Measurements from ENCODE around the gene NSFL1C. TPM values are rescaled to one million over a fixed set of nuclear protein-coding genes. Genes with fewer than 3 reads are reported as not detected.
"Not testable (repeated sequence)": the region's sequence is repeated elsewhere in the genome, so short reads cannot be mapped to it uniquely, and the experiment has no call there.

NSFL1C gene
- total RNA-seq, result 79.3 and 81.3 TPM in 2 replicates

DNA sequence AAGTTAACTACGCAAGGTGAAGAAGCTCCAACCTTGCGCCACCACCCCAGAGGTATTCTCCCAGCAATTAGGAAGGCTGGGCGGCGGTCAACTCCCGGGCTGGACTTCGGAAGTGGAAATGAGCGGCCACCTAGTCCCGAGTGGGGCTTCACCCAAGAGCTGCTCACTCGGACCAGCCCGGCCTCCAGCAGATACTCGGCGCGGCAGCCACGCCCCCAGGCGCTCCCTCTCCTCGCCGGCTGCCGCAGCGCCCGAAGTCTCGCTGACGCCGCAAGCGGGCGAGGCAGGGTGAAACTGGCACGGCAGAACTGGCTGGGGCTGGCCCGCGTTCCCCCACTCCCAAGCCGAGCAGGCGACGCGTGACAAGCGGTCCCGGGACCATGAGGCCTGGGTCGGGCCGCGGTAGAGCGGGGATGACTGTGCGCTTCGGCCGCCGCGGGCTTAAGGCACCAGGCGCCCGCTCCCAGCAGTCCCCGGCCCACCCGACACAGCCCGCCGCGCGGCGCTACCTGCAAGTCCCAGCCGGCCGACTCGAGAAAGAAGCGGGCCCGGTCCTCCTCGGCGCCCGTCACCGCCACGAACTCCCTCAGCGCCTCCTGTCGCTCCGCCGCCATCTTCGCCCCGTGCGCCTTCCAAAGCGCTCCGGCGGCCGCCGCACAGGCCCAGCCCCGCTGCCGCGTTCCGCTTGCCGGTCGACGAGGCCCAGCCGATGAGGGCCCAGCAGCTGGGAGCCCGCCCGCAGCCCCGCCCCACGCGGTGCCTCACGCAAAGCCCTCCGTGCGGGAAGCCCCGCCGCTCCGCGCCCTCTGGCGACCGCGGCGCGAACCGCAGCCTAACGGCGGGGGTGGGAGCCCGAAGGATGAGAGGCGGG lies at the start of gene NSFL1C:
TSS of gene NSFL1C (minus strand) at position 639 of the 871 bp plus-strand sequence. CDS start at position 614, 25 bp downstream.
- intact Hi-C loops (cut with micrococcal nuclease), result loop anchor here (1.0 to 5.0 kb wide), 15 partner anchors 29 to 1186 kb away; partner anchors contain the start of genes CSNK2A1, FAM110A, FKBP1A and NOP56

DNA sequence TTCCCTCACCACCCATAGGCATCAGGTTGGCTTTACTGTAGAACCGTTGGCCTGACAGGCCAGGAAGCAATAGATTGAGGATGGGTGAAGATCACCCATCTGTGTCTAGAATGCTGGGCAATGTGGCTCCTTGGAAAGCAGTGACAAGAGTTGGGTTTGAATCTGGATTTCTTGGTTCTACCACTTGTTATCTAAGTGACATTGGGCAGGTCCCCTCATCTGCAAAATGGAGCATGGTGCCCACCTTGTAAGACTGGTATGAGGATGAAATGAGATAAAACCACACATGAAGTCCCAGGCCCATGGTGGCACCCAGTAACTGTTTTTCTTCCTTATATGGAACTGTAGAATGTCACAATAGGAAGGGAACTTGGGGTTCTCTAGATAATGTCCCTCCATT lies 47.2 kb upstream of the NSFL1C start:
- intact Hi-C loops (cut with micrococcal nuclease), result no loop called here

GRCh38 chr20:1509237-1509636 lies 42.6 kb upstream of the NSFL1C start:
- intact Hi-C loops (cut with micrococcal nuclease), result loop anchor here (1.0 kb wide), 2 partner anchors 225 to 268 kb away; no protein-coding TSS in a partner anchor

GRCh38 chr20:1508574-1508973 lies 41.9 kb upstream of the NSFL1C start:
- intact Hi-C loops (cut with micrococcal nuclease), result no loop called here

DNA sequence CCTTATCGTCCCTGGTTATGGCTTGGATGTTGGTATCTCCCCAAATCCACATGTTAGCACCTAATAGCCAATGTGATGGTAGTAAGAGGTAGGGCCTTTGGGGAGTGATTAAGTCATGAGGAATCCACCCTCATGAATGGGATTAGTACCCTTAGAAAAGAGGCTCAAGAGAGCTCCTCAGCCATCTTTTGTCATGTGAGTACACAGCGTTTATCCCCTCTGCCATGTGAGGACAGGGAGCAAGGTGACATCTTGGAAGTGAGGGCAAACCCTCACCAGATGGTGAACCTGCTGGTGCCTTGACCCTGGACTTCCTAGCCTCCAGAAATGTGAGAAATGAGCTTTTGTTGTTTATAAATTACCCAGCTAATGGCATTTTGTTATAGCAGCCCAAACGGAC lies 40.6 kb upstream of the NSFL1C start:
- intact Hi-C loops (cut with micrococcal nuclease), result no loop called here

DNA sequence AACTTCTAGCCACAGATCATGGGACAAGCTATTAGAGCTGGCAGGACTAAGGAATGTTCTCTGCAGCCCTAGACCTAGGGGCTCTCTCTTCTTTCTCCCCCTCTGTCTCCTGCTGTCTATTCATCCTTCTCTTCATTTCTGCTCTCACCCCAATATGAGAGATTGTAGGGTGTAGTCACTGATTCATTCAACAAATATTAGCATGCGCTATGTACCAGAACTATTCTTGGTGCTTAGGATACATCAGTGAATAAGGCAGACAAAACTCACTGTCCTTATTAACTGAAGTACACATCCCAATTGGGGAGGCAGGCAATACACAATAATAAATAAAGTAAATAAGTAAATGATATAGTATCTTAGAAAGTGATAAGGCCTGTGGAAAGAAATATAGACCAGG lies 39.2 kb upstream of the NSFL1C start:
- intact Hi-C loops (cut with micrococcal nuclease), result no loop called here

GRCh38 chr20:1505361-1505760 lies 38.7 kb upstream of the NSFL1C start:
- intact Hi-C loops (cut with micrococcal nuclease), result no loop called here

GRCh38 chr20:1503564-1504227 lies 37.0 kb upstream of the NSFL1C start:
- intact Hi-C loops (cut with micrococcal nuclease), result loop anchor here (1.0 to 2.0 kb wide), 6 partner anchors 36 to 274 kb away; partner anchors contain the start of gene SIRPG

DNA sequence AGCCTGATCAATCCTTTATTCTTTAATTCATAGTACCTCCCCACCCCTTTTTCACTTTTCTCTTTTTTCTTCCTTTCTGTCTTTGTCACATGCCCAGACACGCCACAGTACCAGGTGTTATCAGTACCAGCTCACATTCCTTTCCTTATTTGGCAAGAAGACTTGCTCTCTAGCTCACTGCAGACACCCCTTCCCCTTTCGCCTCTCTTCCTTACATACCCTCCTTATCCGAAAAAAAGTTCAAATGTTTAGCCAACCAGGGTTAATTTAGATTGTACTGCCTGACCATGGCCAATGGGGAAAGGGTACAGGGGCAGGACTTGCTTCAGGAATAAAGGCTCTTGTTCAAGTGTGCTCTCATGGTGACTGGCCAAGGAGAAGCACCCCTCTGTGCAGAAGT lies 33.8 kb upstream of the NSFL1C start:
- intact Hi-C loops (cut with micrococcal nuclease), result no loop called here

DNA sequence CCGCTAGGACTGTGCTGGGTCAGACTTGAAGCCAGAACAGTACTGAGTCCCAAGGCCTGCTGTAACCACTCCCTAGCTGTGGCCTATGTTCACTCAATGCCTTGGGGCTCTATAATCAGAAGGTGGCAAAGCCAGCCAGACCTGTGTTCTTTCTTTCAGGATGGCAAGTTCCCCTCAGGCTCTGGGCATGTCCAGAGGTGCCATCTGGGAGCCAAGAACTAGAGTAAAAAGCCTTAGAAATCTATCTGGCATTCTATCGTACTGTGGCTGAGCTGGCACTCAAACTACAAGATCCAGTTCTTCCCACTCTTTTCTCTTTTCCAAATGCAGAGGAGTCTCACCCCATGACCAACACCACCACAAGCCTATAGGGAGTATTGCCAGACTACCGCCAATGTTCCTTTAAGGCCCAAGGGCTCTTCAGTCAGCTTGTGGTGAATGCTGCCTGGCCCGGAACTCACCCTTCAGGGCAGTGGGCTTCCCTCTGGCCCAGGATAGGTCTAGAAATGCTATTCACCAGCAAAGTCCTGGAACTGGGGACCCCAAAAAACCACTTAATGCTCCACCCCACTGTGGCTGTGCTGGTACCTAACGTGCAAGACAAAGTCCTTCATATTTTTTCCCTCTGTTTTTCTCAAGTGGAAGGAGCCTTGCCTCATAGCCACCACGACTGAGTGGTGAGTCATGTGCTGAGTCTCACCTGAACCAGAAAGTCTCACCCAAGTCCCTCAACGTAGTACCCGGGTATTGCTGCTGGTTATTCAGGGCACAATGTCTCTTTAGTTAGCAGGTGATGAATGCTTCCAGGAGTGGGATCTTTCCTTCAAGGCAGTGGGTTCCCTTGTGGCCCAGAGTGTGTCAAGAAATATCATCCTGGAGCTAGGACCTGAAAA lies 33.1 kb upstream of the NSFL1C start:
- intact Hi-C loops (cut with micrococcal nuclease), result no loop called here

DNA sequence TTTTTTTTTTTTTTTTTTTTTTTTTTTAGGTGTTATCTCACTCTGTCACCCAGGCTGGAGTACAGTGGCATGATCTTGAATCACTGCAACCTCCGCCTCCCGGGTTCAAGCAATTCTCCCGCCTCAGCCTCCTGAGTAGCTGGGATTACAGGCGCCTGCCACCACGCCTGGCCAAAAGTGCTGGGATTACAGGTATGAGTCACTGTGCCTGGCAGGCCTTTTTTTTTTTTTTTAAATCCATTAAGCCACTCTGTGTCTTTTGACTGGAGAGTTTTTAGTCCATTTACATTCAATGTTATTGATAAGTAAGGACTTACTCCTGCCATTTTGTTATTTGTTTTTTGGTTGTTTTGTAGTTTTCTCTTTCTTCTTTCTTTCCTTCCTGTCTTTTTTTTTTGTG lies 30.7 kb upstream of the NSFL1C start:
- intact Hi-C loops (cut with micrococcal nuclease), result not testable (repeated sequence)

DNA sequence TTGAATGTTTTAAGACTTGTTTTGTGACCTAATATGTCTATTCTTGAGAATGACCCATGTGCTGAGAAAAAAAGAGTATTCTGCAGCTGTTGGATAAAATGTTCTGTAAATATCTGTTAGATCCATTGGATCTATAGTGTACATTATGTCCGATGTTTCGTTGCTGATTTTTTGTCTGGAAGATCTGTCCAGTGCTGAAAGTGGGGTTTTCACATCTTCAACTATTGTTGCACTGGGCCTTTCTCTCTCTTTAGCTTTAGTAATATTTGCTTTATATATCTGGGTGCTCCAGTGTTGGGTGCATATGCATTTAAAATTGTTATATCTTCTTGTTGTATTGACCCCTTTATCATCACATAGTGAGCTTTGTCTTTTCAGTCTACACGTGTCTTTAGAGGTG lies 30.3 kb upstream of the NSFL1C start:
- intact Hi-C loops (cut with micrococcal nuclease), result no loop called here

GRCh38 chr20:1494436-1494835 lies 27.8 kb upstream of the NSFL1C start:
- intact Hi-C loops (cut with micrococcal nuclease), result no loop called here

GRCh38 chr20:1493536-1493935 lies 26.9 kb upstream of the NSFL1C start:
- intact Hi-C loops (cut with micrococcal nuclease), result no loop called here

DNA sequence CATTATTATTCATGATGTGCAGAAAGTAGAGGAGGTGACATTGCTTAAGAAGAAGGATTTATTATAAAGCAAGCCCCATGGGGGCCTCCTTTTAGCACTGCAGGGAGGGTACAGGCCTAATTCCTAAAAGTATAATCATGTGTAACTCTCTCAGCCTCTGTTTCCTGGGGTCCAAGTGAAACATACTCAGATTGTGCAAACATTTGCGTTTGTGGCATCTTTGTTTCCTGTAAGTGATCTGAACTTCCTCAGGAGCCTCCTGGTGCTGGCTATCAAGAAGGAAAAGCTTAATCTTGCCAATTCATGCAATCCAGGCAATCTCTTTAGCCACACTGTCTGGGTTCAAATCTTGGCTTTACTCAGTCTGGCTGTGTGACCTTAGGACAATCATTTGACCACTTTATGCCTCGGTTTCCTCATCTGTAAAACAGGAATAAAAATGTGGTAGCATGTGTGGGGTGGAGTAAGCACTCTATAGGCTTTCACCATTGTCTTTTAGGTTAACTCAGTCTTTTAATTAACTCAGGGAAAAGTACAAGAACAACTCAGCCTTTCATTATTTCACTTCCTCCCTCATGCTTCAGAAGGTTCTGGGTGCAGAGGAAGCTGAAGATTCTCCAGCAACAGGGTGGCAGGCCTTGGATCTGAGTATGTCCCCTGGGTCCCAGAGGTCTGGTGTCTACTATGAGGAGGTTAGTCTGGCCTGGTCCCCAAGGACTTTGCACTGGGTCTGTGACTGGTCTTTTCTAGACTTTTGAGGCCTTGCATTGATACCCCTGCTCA lies 25.4 kb upstream of the NSFL1C start:
- intact Hi-C loops (cut with micrococcal nuclease), result no loop called here

DNA sequence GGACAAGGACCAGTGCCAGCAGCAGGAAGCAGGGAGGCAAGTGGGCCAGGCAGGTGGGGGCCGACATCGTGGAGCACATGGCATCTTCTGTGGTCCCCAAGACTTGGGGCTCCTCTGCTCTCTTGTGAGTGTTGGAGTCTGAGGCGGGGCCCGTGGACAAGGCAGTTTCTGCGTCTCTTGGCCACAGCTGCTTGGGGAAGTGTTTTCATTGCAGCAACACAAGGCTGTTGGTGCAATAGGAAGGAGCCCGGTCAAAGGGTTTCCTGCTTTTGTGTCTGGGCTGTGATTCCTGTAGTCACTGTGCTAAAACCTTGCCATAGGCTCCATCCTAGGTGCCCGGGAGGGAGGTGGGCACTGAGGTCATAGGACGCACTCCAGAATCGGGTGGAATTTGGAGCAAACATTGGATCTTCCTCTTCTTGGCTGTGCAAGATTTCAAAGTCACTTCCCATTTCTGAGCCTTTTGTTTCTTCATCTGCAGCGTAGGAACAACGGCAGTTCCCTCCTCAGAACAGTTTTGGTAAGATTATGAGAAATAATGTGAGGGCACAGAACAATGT lies 24.7 kb upstream of the NSFL1C start, which contains the start of gene SIRPB2:
TSS of gene SIRPB2 (minus strand) at position 140 of the 560 bp plus-strand sequence. CDS start at position 79, 61 bp downstream.
- intact Hi-C loops (cut with micrococcal nuclease), result no loop called here

DNA sequence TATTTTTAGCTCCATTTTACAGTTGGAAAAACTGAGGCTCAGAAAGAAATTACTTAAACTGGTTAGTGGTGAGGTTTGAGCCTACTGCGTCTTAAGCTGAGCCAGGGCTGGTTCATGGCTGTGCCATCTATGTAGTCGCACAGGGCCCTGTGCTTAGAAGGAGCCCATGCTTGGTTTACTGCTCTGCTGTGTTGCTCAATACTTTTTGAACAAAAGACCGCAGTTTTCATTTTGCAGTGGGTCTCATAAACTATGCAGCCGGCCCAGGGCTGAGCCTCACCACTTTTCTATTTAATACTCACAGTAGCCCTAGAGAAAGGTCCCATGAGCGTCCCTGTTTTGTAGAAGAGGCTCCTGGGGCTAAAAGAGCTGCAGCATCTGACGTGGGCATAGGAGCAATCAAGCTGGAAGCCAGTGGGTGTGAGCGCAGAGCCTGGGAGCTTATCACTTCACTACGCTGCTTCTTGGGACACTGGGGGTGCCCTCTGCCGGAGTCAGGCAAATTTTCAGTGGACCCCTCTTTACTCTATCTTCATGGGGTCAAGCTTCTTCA lies 24.1 kb upstream of the NSFL1C start:
- intact Hi-C loops (cut with micrococcal nuclease), result no loop called here

DNA sequence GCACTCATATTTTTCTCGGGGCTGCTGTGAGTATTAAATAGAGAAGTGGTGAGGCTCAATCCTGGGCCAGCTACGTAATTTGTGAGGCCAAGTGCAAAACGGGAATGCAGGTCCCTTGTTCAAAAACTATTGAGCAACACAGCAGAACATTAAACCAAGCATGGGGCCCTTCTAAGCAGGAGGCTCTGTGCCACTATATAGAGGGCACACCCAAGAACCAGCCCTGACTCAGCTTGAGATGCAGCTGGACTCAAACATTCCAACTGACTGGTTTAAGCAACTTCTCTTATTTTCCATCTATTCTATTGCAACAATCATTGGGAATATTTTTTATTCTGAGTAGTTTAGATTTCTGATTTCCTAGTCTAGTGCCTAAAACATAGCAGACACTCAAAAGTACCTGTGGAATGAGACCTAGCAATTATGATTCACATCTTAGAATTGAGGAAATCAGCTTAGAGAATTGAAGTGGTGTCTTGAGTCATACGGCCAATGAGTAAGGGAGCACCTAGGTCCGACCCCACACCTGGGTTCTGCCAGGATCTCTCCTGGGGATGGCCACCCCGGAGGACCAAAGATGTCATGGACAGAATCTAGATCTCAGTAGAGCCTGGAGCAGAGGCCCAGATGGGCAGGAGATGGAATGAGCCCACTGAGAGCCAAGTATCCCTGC lies 23.3 kb upstream of the NSFL1C start:
- intact Hi-C loops (cut with micrococcal nuclease), result no loop called here

- intact Hi-C loops (cut with micrococcal nuclease), result no loop called here
These were observed 22.7 kb upstream of the NSFL1C start for GRCh38 chr20:1489325-1489724.

Data from T-helper 1 cell treated with Interleukin-12 subunit alpha and Interleukin-12 subunit beta and Interleukin-4 antibody, amounts not matched to agents 30 ng/mL and 1 ng/mL, for 36 hours (primary cell).